Tibial nerve (tissue), 4 donors: ENCODE data around the gene FCN3. TPM values are rescaled to one million over a fixed set of nuclear protein-coding genes. Genes with fewer than 3 reads are reported as not detected.

ENCODE experiments used
- DNase-seq, 2 donors: peaks; one replicate each; pipeline ENCODE4 v3.0.0-alpha.2; 2019; ENCODE audit warnings: low spot score in 2 of 2
- H3K27ac ChIP-seq, 4 donors: fragments of 200-600 bp; sonication (generic) in 3 of 4; one replicate each; pipeline ENCODE4 v1.5.1; 2017 to 2019; ENCODE audit warnings: mild to moderate bottlenecking in 1 of 4
- H3K27me3 ChIP-seq, 2 donors: fragments of 200-600 bp; sonication (generic) in 1 of 2; one replicate each; pipeline versions ENCODE4 v1.5.1 to v1.6.0; 2017 to 2019
- H3K36me3 ChIP-seq, 3 donors: fragments of 200-600 bp; sonication (generic); one replicate each; pipeline ENCODE4 v1.5.1; 2018 to 2019
- H3K4me1 ChIP-seq, 4 donors: fragments of 200-600 bp; sonication (generic) in 3 of 4; one replicate each; pipeline ENCODE4 v1.5.1; 2017 to 2019
- H3K4me3 ChIP-seq, 4 donors: fragments of 200-600 bp; sonication (generic) in 3 of 4; one replicate each; pipeline ENCODE4 v1.5.1; 2017 to 2019; ENCODE audit warnings: mild to moderate bottlenecking in 1 of 4, moderate library complexity in 1 of 4
- H3K9me3 ChIP-seq, 4 donors: fragments of 200-600 bp; sonication (generic) in 3 of 4; one replicate each; pipeline ENCODE4 v1.5.1; 2017 to 2019
- EP300 ChIP-seq, 2 donors: sonication (generic); formaldehyde crosslinking; IDR thresholded peaks; one replicate each; pipeline ENCODE4 v1.6.1; 2017; ENCODE audit warnings: antibody characterized with exemption in 2 of 2, mild to moderate bottlenecking in 1 of 2
- POLR2A ChIP-seq, 2 donors: fragments of 450-650 bp; IDR thresholded peaks; one replicate each; pipeline ENCODE4 v1.6.1; 2017; ENCODE audit warnings: antibody characterized with exemption in 2 of 2, mild to moderate bottlenecking in 2 of 2, moderate library complexity in 2 of 2
- WGBS, 2 donors: methylation state at CpG; one replicate each; pipeline ENCODE4 v1.1.5; 2018; 5-methylcytosine and 5-hydroxymethylcytosine counted together
- total RNA-seq, 4 donors: library from RNA; depleted of rRNA; stranded (reverse); fragments of >200 nt; gene quantifications; one replicate each; pipeline ENCODE4 v1.1.0, GENCODE V29; 2016
- TF ChIP-seq, protein P1 (sequence below), 5 experiments: fragments of 200-600 bp in 3 of 5; fragments of 450-650 bp in 2 of 5; sonication (generic) in 3 of 5; IDR thresholded peaks; one replicate each; pipeline ENCODE4 v1.5.1; 2016 to 2019; ENCODE audit warnings: antibody characterized with exemption in 5 of 5, mild to moderate bottlenecking in 3 of 5, moderate library complexity in 2 of 5

FCN3 gene
- total RNA-seq, 4 donors from 2014 or later, result 2.5 to 8.7 (median 3.7) TPM; not detected in 1

GRCh38 chr1:27416387-27417111, 41.9 kb upstream of the FCN3 start:
- no peak overlapping the region for H3K4me3 ChIP-seq
- TF ChIP-seq, protein P1, sequence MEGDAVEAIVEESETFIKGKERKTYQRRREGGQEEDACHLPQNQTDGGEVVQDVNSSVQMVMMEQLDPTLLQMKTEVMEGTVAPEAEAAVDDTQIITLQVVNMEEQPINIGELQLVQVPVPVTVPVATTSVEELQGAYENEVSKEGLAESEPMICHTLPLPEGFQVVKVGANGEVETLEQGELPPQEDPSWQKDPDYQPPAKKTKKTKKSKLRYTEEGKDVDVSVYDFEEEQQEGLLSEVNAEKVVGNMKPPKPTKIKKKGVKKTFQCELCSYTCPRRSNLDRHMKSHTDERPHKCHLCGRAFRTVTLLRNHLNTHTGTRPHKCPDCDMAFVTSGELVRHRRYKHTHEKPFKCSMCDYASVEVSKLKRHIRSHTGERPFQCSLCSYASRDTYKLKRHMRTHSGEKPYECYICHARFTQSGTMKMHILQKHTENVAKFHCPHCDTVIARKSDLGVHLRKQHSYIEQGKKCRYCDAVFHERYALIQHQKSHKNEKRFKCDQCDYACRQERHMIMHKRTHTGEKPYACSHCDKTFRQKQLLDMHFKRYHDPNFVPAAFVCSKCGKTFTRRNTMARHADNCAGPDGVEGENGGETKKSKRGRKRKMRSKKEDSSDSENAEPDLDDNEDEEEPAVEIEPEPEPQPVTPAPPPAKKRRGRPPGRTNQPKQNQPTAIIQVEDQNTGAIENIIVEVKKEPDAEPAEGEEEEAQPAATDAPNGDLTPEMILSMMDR (IDR thresholded peaks at IDR 0.05), result peak; percentile 42 to 59 (median 49)
- TF ChIP-seq POLR2A (IDR thresholded peaks at IDR 0.05), result no peak
- TF ChIP-seq EP300 (IDR thresholded peaks at IDR 0.05), result peak in 1 of 2 donors; percentile 19
- peaks cover 5 to 65% (median 25%) of the 10 kb centered on the region in 3 donors for H3K36me3 ChIP-seq
- peak overlapping the region in 3 of 4 donors; percentile 1 to 94 (median 85) for H3K27ac ChIP-seq
- no peak for DNase-seq
- H3K27me3 ChIP-seq, result no peaks in the 10 kb centered on the region
- WGBS, 2 donors, result 67 to 75% methylated on average over 3 of the region's 3 CpGs
- peaks cover 0 to 71% (median 28%) of the 10 kb centered on the region in 4 donors for H3K4me1 ChIP-seq
- no peaks in the 10 kb centered on the region for H3K9me3 ChIP-seq

GRCh38 chr1:27414091-27414490, 39.5 kb upstream of the FCN3 start:
- Histone ChIP-seq H3K27ac (peak overlapping the region in 1 of 4 donors; percentile 15), H3K27me3 (no peaks in the 10 kb centered on the region), H3K4me3 (no peak overlapping the region), H3K36me3 (peaks cover 5 to 89% (median 35%) of the 10 kb centered on the region in 3 donors), H3K4me1 (peaks cover 0 to 47% (median 23%) of the 10 kb centered on the region in 4 donors), H3K9me3 (no peaks in the 10 kb centered on the region)
- TF ChIP-seq, protein P1 (IDR thresholded peaks at IDR 0.05), result no peak
- TF ChIP-seq POLR2A (IDR thresholded peaks at IDR 0.05), result no peak
- TF ChIP-seq EP300 (IDR thresholded peaks at IDR 0.05), result no peak
- 90 to 95% methylated on average over 1 of the region's 1 CpG for WGBS, 2 donors
- DNase-seq, result no peak

GRCh38 chr1:27413004-27413403, 38.4 kb upstream of the FCN3 start:
- 82% methylated on average over 4 of the region's 4 CpGs for WGBS, 2 donors
- H3K4me3 ChIP-seq, result no peak overlapping the region
- TF ChIP-seq EP300 (IDR thresholded peaks at IDR 0.05) (no peak), POLR2A (IDR thresholded peaks at IDR 0.05) (no peak)
- TF ChIP-seq, protein P1 (IDR thresholded peaks at IDR 0.05), result no peak
- peak overlapping the region in 1 of 4 donors; percentile 16 for H3K27ac ChIP-seq
- H3K36me3 ChIP-seq, result peaks cover 5 to 99% (median 46%) of the 10 kb centered on the region in 3 donors
- no peak for DNase-seq
- no peaks in the 10 kb centered on the region for H3K9me3 ChIP-seq
- peaks cover 0 to 36% (median 12%) of the 10 kb centered on the region in 4 donors for H3K4me1 ChIP-seq
- no peaks in the 10 kb centered on the region for H3K27me3 ChIP-seq

DNA sequence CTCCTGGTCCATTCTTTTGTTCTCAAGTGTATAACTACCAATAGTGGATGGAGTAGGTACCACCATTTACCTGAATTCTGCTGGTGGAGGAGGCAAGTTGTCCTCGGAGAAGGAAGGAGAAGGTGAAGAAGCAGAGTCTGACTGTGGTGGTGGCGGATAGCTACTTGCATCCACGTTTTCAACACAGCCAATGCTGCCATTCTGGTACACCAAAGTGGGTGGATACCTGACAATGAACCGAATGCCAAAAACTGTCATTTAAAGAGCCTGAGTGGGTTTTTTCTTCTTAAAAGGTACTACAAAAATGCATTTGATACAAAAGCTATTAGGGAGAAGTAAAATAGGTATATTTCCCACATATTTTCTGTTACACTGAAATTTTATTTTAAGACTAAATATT, 37.9 kb upstream of the FCN3 start:
- TF ChIP-seq POLR2A (IDR thresholded peaks at IDR 0.05) (no peak), EP300 (IDR thresholded peaks at IDR 0.05) (no peak)
- TF ChIP-seq, protein P1 (IDR thresholded peaks at IDR 0.05), result no peak
- no peaks in the 10 kb centered on the region for H3K9me3 ChIP-seq
- 88 to 89% methylated on average over 4 of the region's 4 CpGs for WGBS, 2 donors
- peak overlapping the region in 1 of 4 donors; percentile 16 for H3K27ac ChIP-seq
- H3K4me3 ChIP-seq, result no peak overlapping the region
- H3K4me1 ChIP-seq, result peaks cover 0 to 31% (median 8%) of the 10 kb centered on the region in 4 donors
- peaks cover 5 to 99% (median 47%) of the 10 kb centered on the region in 3 donors for H3K36me3 ChIP-seq
- no peak for DNase-seq
- no peaks in the 10 kb centered on the region for H3K27me3 ChIP-seq

DNA sequence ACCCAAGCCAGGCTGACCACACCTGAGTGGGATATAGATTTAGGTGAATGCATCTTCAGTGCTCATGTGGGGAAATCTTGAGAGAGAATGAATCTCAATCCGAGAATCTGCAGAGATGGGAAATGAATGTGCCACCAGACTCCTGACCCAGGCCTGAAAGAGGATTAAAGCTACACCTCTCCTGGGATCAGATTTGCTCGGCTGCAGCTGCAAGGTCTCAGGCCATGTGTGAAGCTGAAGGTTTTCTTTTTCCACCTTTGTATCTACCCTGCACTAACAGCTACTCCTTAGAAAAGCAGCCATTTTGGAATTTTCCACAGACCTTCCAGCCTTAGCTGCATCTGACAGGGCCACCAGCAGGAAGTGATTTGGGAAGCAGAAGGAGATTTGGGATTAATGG, 36.1 kb upstream of the FCN3 start:
- 63 to 82% methylated on average over 2 of the region's 2 CpGs for WGBS, 2 donors
- Histone ChIP-seq H3K36me3 (peaks cover 9 to 99% (median 45%) of the 10 kb centered on the region in 3 donors), H3K27ac (no peak overlapping the region), H3K9me3 (no peaks in the 10 kb centered on the region), H3K27me3 (no peaks in the 10 kb centered on the region), H3K4me1 (peaks cover 0 to 31% (median 2%) of the 10 kb centered on the region in 4 donors), H3K4me3 (no peak overlapping the region)
- no peak for TF ChIP-seq POLR2A (IDR thresholded peaks at IDR 0.05)
- TF ChIP-seq, protein P1 (IDR thresholded peaks at IDR 0.05), result no peak
- TF ChIP-seq EP300 (IDR thresholded peaks at IDR 0.05), result no peak
- DNase-seq, result no peak
